ENCODE results near the gene IL20.

GRCh38 chr1:206864939-206865671 is at the start of gene IL20:
- TF ChIP-seq, protein P1, sequence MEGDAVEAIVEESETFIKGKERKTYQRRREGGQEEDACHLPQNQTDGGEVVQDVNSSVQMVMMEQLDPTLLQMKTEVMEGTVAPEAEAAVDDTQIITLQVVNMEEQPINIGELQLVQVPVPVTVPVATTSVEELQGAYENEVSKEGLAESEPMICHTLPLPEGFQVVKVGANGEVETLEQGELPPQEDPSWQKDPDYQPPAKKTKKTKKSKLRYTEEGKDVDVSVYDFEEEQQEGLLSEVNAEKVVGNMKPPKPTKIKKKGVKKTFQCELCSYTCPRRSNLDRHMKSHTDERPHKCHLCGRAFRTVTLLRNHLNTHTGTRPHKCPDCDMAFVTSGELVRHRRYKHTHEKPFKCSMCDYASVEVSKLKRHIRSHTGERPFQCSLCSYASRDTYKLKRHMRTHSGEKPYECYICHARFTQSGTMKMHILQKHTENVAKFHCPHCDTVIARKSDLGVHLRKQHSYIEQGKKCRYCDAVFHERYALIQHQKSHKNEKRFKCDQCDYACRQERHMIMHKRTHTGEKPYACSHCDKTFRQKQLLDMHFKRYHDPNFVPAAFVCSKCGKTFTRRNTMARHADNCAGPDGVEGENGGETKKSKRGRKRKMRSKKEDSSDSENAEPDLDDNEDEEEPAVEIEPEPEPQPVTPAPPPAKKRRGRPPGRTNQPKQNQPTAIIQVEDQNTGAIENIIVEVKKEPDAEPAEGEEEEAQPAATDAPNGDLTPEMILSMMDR (IDR thresholded peaks at IDR 0.05), result peak; percentile 43 to 74 (median 50)
- no peak for TF ChIP-seq POLR2A (IDR thresholded peaks at IDR 0.05)

Measured in testis (tissue), 2 donors.